Stimulated activated CD4-positive, alpha-beta T cell treated with anti-CD3 and anti-CD28 coated beads, Interleukin-2, amount 100 ng/mL, for 48 hours (primary cell): ENCODE measurements around the gene GPHA2.

Experiments
- DNase-seq, 2 donors: peaks; one replicate each; pipeline ENCODE4 v3.0.0-alpha.2; 2020

The GPHA2 gene

DNA sequence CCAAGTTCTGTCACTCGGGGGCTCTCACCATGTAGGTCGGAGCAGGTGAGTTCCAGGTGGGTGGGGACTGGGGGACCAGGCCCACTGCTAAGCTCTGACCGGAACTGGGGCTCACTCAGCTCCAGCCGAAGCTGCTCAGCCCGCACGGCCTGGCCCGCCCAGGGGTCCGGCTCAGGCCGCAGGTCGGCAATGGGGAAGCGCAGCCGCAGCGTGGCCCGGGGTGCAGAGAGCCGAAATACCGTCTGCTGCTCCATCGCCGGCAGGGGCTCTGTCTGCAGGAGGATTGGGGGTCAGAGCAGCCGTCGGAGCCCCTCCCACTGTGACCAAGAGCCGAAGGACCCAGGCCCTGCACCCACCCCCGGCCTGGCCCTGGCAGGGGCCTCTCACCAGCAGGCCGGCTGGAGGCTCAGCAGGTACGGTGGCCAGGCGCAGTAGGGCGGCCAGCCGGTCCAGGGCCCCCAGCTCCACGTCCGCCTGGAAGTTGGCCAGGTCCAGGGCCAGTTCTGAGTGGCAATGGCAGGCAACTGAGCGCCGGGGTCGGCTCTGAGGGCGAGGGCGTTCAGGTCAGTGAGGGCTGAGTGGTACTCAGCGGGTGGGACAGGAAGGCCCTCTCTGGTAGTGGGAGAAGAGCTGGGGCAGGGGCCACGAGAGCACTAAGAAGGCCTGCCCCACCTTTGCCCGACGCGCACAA, 25.9 kb downstream of the GPHA2 start:
- DNase-seq = no peak

DNA sequence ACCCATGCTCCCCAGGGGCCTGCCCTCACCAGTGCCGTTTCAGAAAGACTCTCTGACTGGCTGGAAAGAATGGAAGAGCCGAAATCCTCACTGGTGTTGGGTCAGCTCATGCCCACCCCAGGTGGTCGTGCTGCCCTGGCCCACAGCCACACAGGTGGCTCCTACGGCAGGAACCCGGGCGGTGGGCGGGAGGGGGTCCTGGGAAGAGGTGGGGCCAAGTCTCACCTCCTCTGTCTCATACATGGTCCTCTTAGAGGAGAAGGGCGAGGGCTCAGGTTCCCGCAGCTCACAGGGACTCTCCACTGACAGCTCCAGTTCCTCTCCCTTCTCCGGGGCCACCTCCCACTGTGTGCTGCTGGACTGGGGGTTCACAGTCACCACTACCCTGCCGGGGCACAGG, 26.9 kb downstream of the GPHA2 start:
- no peak for DNase-seq

DNA sequence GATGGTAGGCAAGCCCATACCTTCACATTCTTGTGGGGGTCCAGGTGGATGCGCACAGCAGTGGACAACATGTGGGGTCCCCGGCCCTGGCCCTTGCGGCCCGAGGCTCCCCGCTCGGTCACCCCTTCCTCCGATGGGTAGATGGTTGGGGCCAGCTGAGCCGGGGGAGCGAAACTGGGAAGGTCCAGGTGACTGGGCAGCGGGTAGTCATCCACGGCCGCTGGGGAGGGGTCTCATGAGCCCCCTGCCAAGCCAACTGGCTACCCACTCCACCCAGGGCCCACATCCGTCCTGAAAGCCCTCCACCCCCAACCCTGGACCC, 29.4 kb downstream of the GPHA2 start:
- no peak for DNase-seq

DNA sequence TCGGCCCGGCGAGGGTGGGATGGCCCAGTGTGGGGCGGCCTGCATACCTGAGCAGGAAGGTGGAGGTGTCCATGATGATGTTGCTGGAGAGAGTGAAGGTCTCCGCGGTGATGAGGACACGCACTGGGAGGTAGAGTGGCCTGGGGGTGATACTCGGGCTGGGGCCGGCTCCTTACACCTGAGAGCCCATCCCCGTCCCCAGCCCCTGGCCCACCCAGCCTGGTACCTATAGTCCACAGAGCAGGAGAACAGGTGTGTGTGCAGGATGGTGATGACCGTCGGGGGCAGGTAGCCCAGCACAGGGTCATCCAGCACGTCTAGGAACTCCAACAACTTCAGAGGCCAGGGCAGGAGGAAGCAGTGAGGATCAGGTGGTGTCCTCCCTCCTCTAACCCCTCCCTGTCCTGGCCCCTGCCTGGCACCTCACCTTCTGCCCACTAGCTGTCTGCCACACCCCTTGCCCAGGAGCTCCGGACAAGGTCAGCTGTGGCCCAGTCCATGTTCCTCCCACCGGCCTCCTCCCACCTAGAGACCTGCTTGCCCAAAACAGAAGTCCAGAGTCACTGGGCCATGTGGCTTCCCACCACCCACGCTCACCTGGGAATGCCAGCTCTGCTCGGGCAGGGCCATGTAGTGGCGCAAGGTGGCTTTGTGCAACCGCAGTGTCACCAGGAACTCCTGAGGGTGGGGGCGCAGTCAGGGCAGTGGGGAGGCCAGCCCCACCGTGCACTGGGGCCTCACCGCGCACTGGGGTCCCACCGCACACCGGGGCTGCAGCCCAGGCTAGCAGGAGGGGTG, 30.0 kb downstream of the GPHA2 start:
- DNase-seq = no peak

DNA sequence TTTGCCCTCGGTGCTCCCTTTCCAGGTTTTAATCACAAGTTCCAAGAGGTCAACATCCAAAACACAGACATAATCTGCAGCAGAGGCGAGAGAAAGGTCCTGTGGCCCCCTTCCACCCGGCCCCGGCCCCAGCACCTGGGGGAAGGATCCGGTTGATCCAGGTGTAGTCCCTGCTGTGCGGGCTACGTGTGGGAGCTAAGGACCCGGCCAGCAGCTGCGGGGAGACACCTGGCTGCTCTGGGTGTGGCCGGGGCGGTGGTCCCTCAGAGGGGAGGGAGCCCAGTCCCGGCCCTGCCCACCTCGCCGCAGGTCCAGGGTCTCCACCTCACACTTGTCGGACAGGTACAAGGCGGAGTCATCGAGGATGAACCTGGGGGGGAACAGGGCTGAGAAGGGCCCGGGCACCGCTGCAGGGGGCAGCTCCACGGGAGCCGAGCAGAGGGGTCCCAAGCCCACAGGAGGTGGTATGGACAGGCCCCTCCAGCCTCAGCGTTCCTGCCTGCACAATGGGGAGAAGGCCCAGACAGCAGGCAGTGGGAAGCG, 32.3 kb downstream of the GPHA2 start:
- DNase-seq = no peak

DNA sequence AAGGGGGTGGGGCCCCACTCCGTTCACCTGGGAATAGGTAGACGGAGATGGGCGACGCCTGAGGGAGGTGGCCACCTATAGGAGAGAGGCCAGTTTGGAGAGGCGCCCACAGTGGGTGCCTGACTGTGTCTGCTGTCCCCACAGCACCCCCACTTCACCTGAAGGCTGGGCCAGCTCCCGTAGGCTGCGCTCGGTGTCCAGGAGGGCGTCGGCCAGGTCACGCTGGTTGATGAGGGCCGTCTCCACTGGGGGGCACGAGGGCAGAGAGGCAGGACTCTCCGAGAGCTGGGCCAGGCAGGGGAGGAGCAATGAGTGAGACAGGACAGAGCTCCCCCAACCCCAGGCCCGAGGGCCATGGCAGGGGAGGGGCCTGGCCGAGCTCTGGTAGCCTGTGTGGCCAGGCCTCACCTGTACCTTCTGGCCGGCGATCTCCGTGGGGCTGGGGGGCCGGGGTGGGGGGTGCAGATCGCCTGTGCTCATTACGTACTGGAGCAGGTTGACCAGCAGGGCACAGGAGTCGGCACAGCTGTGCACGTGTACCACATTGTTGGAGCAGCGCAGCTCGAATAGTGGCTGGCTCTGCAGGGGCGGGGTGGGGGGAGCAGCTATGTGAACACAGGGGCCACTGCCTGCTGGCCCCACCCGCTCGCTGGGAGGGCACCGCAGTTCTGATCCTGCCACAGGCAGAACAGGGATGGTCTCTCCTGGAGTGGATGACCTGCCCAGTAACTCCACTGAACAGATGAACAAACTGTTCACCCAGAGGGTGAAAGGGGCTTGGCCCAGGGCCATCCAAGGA, 33.4 kb downstream of the GPHA2 start:
- DNase-seq = no peak

DNA sequence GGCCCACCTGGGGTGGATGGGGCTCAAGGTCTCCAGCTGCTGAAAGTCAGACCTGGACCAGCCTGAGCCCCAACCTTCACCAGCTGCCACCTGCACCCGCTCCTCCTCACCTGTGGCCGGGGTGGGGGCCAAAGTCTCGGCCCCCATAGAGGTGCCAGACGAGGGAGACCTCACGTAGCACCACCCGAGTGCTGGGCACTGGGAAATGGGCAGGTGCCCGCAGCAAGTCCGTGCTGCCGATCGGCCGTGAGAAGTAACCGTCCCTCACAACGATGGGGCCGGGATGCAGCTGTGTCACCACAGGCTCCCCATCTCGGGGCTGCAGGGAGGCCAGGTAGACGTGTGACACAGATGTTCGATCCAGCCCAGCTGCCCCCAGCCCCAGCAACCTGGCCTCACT, 34.9 kb downstream of the GPHA2 start:
- DNase-seq = no peak

DNA sequence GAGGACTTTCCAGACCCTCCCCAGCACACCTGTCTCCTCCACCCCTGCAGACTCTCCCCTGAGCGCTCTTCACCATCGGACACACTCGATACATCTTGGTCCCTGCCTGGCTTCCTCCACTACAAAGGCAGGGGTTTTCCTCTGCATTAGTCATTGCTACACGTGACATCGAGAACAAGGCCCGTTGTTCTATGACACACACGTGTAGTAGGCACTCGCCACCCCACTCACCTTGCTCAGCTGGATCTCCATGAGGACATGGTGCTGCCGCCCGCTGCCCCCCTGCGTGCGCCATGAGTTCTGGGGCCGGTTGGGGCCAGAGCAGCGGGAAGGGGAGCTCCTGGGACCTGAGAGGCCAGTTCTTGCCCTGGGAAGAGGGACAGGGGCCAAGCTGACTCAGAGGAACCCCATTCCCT, 35.4 kb downstream of the GPHA2 start:
- DNase-seq = peak; percentile 56 to 61

DNA sequence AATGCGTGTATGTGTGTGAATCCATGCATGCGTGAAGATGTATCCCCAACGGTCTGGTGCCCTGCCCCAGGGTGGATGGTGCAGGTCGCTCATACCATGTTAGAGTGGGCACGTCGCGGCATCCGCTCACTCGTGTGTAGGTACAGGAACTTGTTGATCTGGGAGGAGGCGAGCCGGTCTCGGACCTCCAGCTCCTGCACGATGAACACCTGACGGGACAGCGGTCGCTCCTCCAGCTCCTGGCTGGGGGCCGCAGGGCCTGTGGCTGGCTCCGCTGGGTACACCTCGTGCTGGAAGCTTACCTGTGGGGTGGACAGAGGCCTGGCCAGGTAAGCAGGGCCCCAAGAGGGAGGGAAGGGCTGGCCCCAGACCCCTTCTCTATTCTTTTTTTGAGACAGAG, 37.2 kb downstream of the GPHA2 start:
- no peak for DNase-seq

DNA sequence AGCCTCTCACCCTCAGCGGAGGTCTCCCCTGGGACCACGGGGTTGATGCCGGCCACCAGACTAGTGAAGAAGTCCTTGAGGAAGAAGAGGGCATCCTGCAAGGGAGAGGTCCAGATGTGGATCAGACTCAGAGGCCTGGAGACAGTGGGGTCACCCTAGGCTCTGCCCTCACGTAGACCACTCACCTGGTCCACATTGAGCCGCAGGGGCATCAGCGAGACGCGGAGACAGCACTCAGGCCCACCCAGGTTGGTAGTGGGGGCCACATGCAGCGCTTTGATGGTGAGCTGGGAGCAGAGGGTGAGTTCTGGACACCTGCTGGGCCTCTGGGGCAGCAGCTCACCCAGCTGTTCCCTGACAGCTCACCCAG, 37.6 kb downstream of the GPHA2 start:
- DNase-seq = no peak

DNA sequence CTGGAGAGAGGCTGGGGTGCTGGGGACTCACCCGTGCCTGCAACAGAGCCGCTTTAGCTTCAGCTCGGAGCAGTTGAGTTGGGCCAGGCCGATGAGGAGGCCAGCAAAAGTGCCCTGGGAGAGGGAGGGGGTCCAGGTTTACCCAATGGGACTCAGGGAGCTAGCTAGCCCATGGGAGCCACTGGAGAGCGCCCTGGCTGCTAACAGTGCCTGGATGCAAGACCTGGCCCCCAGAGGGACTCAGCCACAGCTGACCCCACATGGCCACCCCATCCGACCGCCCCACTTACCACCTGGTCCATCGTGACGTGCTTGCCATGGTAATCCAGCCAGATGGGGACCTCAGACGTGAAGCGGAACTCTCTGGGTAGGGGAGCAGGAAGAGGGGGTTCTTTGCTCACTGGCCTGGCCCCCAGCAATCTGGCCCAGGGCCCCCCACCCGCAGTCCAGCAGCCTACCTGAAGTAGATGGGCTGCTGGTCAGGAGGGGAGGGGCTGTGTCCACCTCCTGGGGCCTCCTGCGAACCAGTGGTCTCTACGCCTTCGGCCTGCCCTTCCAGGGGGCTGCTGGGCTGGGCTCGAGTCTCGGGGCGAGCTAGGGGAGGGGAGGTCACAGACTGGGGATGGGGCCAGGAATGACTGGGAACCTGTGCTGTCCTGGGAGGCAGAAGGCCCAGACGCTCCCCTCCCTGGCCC, 38.2 kb downstream of the GPHA2 start:
- DNase-seq = no peak

DNA sequence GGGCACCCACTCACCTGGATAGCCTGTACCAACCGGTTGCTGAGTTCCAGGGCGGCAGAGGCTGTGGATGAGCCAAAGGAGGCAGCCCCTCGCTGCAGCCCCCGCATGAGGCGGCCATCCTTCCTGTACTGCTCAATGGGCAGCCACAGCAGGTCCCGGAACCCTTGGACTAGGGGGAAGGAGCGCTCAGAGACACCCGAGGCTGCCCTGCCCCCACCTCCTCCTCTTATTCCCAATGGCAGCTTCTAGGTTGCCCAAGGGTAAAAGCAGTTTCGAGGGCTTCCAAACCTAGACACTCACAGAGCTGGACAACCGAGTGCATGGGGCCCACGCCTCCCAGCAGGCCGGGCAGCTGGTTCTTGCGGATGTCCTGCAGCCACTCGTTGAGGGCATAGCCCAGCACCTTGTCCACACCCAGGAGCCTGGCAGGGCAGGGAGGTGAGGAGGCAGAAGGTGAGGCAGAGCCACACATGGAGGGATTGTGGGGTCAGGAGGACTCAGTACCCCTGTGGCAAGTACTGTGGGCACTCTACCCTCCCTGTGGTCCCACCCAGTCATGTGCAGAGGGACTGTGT, 39.2 kb downstream of the GPHA2 start:
- no peak for DNase-seq

DNA sequence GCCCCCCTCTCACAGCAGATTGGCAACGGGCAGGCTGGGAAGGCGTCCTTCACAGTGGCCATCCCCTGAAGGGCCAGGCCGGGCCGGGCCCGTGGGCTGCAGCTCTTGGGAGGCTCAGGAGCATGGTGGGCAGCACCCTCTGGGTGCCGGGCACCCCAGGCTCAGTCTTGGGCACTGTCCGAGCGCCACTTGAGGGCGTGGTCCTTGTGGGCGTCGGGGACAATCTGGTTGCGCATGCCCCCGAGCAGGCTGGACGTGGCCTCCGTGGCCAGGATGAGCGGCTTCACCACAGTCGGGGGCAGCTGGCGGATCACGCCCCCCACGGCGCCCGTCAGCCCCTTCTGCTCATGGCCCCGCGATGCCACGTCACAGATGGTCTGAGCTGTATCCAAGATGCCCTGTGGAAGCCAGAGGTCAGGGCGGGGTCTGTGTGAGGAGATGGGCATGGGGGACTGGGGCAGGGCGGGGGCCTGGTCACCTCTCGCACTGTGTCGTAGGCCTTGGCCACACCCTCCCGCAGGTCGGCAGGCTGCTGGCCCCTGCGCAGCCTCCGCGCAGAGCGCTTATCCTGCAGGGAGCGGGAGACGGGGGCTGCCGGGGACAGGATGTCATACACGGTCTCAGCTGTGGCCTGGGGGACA, 40.8 kb downstream of the GPHA2 start:
- DNase-seq = no peak

DNA sequence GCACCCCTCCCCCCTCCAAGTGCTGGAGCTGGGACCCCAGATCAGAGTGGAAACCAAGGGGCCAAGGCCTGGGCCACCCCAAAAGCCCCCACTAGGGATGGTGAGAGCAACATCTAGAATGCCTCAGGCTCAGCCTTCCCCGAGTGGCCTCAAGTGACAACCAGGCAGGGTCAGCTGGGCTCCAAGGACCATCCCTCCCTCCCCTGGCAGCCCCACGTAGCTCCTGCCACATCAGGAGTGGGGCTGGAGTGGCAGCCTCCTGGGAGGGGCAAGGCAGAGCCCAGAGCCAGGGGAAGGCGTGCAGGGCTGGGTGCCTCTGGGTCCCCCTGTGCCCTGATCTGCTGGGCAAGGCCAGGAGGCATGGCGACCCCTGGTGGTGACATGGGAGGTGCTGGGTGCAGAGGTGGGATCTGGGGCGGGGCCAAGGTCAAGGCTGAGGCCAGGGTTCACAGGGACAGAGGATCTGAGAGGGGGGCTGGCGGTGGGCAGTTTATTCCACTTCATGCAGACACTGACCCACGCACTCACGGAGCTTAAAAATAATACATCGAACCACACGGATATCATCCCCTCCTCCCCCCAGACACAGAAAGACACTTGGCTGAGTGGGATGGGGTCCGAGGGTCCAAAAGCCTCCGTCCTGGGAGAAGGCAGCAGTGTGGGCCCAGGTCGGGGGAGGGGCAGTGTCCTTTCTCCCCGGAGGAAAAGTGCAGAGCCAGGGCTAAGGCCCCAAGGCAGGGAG, 41.5 kb downstream of the GPHA2 start:
- peak; percentile 95 to 98 for DNase-seq

DNA sequence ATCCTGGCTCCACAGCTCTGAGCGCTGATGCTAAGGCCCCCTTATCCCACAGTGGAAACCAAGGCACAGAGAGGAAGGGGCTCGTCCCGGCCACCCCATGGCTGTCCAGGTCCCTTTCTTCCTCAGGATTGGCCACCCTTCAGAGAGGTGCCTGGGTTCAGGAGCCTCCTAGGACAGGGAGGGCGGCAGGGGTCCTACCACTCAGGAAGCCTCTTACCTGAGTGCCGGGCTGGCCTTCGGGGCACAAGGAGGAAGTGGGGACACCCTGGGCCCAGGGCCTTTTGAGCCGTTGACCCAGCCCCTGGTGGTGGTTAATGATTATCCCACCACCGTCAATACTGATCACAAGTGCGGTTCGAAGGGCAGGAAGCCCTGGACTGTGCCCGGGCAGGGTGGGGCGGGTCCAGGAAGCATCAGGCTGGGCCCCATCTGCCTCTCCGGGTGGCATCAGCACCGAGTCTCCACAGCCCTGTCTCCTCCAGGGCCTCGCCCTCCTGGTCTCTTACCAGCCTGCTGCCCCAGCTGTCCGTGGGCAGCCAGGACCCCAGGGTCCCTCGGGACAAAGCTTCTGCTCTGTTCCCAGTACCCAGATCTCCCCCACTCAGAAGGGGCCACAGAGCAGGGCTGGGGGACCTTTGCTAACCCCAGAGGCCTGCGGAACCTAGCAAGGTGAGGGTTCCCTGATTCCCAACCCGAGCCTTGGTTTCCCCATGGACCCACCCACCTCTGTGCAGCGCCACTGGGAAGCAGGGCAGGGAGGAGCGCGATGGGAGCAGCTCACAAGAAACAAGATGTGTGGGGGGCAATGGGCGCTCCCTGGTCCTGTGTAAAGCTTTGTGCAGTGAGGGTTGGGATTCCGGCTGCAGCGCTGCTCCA, 42.3 kb downstream of the GPHA2 start:
- DNase-seq = no peak

DNA sequence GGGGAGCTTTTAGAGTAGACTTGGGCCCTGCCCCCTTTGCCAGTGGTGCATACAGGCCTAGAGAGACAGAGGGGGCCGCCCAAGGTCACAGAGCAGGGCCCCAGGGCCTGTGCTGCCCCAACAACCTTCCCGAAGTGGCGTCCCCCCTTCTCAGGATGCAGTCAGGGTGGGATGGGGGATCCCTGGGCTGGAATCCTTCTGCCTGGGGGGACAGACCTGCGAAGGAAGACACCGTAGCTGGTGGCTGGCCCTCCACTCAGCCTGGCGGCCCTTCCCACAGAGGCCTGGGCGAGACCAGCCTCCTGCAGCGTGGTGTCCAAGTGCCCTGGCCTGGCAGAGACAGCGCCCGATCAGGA, 42.9 kb downstream of the GPHA2 start:
- DNase-seq = no peak

DNA sequence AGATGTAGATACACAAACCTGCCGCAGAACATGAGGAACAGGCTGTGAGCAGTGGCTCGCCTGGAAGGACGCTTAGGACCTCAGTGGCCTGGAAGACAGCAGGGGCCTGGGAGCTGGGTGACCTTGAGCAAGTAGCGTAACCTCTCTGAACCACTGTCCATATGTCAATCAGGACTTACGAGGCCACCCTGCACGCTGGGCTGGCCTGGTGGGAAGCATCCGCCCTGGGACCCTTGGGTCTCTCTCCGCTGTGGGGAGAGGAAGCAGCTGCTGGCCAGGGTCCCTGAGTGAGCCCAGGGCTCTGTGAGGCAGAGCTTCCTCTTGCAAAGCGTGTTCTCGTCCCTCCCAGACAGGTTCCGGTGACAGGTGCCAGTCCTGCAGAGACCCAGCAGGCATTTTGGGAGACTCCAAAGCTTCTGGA, 43.3 kb downstream of the GPHA2 start:
- no peak for DNase-seq

DNA sequence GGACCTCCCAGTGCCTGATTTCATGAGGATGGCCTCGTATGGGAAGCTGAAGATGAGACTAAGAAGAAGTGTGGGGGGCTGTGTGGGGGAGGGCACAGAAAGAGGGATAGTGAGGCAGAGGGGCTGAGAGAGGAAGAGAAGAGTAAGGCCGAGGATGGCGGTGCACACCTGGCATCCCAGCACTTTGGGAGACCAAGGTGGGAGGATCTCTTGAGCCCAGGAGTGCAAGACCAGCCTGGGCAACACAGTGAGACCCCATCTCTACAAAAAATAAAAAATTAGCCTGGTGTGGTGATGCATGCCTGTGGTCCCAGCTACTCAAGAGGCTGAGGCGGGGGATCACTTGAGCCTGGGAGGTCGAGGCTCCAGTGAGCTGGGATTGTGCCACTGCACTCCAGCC, 43.8 kb downstream of the GPHA2 start:
- DNase-seq = no peak

DNA sequence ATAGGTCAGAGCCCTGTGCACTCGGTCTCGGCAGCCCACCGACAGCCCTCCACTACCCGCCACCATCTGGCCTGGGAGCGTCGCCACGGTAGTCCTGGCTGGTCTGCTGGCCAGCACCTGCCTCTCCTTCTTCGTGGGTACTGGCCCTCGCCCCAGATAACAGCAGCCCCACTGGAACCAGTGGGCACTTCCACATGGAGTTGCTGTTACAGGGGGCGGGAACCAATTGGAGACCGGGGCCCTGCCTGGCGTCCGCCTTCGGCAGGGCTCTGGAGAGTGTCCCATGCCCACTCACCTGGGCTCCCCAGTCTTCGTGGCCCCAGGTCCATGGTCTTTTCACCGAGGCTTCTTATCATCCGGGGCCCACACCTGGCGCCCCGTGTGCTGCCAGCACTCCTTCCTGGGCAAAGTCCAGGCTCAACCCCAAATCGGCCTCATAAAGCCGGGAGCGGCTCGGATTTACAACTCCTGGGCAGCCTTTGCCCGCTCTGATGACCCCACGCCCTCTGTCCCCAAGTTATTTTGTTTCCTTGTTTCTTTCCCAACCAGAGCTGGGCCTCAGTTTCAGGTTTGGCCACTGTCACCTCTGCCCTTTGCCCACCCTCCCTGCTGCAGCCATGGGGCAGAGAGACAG, 44.4 kb downstream of the GPHA2 start:
- DNase-seq = no peak

DNA sequence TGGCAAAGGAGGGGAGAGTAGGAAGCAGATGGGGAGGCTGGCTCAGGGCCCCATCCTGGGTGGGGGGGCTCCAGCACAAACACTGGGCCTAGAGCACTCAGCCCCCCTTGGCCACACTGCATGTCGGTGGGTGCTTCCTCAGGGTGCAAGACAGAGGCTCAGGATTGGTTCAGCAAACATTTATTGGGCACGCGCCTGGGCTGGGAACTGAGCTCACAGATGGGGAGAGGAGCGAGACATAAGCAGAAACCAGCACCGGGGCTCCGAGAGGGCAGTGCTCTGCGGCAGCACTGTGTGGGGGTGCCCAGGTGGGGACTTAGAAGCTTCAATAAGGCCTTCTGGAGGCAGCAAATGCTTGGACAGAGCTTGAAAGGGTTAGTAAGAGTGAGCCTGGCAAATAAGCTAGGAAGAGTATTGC, 45.2 kb downstream of the GPHA2 start:
- DNase-seq = no peak
